A549 (cell line): ENCODE results near the gene ZNF576. TPM values are rescaled to one million over a fixed set of nuclear protein-coding genes. Genes with fewer than 3 reads are reported as not detected.
"Not testable (repeated sequence)": the region's sequence is repeated elsewhere in the genome, so short reads cannot be mapped to it uniquely, and the experiment has no call there.

Experiments used
- ATAC-seq, 2 experiments: fragments of 200-7000 bp in 1 of 2; fragments of >200 bp in 1 of 2; cut with Nextera tagmentation in 1 of 2; cut with Tn5 transposase in 1 of 2; 3 replicates each; pipeline versions ENCODE4 v1.8.0 to v1.9.1; 2018 to 2020; ENCODE audit warnings: mild to moderate bottlenecking in 1 of 2, moderate library complexity in 1 of 2
- CTCF ChIA-PET: fragments of 300-600 bp; sonication (Branson Sonifier 250); formaldehyde crosslinking; extraction: SDS; loops from one replicate; lab custom pipeline; 2021; ENCODE audit warnings: antibody characterized with exemption, inconsistent platforms; lab: Yijun Ruan, JAX
- POLR2A ChIA-PET: fragments of 350-600 bp; formaldehyde crosslinking; extraction: SDS; loops from one replicate; lab custom pipeline; 2021; ENCODE audit warnings: antibody characterized with exemption, inconsistent platforms; lab: Yijun Ruan, JAX
- DNase-seq, 2 experiments: peaks; one replicate each; pipeline versions ENCODE4 v3.0.0 to v3.0.0-alpha.2; 2011 to 2016; ENCODE audit warnings: low read depth in 1 of 2, low spot score in 1 of 2
- FAIRE-seq: peaks from 2 replicates; lab custom pipeline; 2011; peaks lifted over from hg19 to GRCh38; lab: Jason Lieb, UNC
- H3K27ac ChIP-seq, 2 experiments: fragments of >200 bp; sonication (Bioruptor Twin); formaldehyde crosslinking; 3 replicates each; pipeline ENCODE4 v1.5.1; 2016 to 2017
- H3K4me1 ChIP-seq: fragments of >200 bp; sonication (Bioruptor Twin); formaldehyde crosslinking; 3 replicates; pipeline ENCODE4 v1.6.1; 2016
- H3K4me2 ChIP-seq: fragments of >200 bp; sonication (Bioruptor Twin); formaldehyde crosslinking; 3 replicates; pipeline ENCODE4 v1.6.1; 2016
- H3K4me3 ChIP-seq: fragments of >200 bp; sonication (Bioruptor Twin); formaldehyde crosslinking; 3 replicates; pipeline ENCODE4 v1.5.1; 2016
- H3K9me3 ChIP-seq: fragments of >200 bp; sonication (Bioruptor Twin); formaldehyde crosslinking; 3 replicates; pipeline ENCODE4 v1.6.1; 2016
- EP300 ChIP-seq, 2 experiments: fragments of >200 bp; sonication (Bioruptor Twin); formaldehyde crosslinking; IDR thresholded peaks; 2 replicates in 1 of 2; 3 replicates in 1 of 2; pipeline ENCODE4 v1.6.1; 2016 to 2017
- HEYL ChIP-seq: fragments of 250-450 bp; sonication (Bioruptor Pico); IDR thresholded peaks from 2 replicates; pipeline ENCODE4 v1.8.0; 2021; ENCODE audit warnings: mild to moderate bottlenecking, moderate library complexity
- HOXB5 ChIP-seq: fragments of 250-450 bp; sonication (Bioruptor Pico); IDR thresholded peaks from 2 replicates; pipeline ENCODE4 v1.5.0; 2020; ENCODE audit warnings: mild to moderate bottlenecking, moderate library complexity
- SMC3 ChIP-seq: fragments of >200 bp; sonication (Bioruptor Twin); formaldehyde crosslinking; IDR thresholded peaks from 3 replicates; pipeline ENCODE4 v1.6.1; 2018; ENCODE audit warnings: inconsistent platforms
- SREBF2 ChIP-seq: fragments of 450-650 bp; IDR thresholded peaks from 2 replicates; pipeline ENCODE4 v1.6.1; 2014; ENCODE audit warnings: mild to moderate bottlenecking, moderate library complexity
- ZFP36 ChIP-seq: fragments of 450-650 bp; IDR thresholded peaks from 2 replicates; pipeline ENCODE4 v1.6.1; 2014; ENCODE audit warnings: borderline replicate concordance; ENCODE audit not compliant: partially characterized antibody
- WGBS: methylation state at CpG from one replicate; pipeline ENCODE4 v1.1.6; 2017; ENCODE audit errors: missing lambda C conversion rate; 5-methylcytosine and 5-hydroxymethylcytosine counted together
- polyA plus RNA-seq, 4 experiments: library from polyadenylated mRNA; depleted of rRNA in 3 of 4; stranded (reverse); fragments of >200 nt; fragmentation: RNase III in 1 of 4; extraction: RNeasy Plus Mini Kit Qiagen cat#74134 plus additional on column Dnase treatment in 1 of 4; gene quantifications; 2 replicates in 3 of 4; 3 replicates in 1 of 4; pipeline ENCODE4 v1.2.3, GENCODE V29; 2011 to 2017
- TF ChIP-seq, protein P1 (sequence below): fragments of >200 bp; sonication (Bioruptor Twin); formaldehyde crosslinking; IDR thresholded peaks from 3 replicates; pipeline ENCODE4 v1.5.1; 2016
- TF ChIP-seq, protein P2 (sequence below): fragments of >200 bp; sonication (Bioruptor Twin); formaldehyde crosslinking; IDR thresholded peaks from 3 replicates; pipeline ENCODE4 v1.6.1; 2016

ZNF576 gene
- polyA plus RNA-seq, 2 of the 4 experiments (the other 2 are of a cell fraction) = 10.6 to 16.5 TPM

DNA sequence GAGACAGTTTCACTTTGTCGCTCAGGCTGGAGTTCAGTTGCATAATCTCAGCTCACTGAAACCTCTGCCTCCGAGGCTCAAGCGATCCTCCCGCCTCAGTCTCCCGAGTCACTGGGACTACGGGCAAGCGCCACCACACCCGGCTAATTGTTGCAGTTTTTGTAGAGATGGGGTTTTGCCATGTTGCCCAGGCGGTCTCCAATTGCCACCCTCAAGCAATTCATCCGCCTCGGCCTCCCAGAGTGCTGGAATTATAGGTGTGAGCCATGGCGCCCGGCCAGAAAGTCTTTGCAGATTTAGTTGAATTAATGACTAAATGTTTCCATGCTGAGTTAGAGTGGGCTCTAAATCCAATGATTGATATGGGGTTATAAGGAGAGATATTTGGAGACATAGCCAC is 47.8 kb downstream of the ZNF576 start (continued):
- no peak for TF ChIP-seq SMC3

DNA sequence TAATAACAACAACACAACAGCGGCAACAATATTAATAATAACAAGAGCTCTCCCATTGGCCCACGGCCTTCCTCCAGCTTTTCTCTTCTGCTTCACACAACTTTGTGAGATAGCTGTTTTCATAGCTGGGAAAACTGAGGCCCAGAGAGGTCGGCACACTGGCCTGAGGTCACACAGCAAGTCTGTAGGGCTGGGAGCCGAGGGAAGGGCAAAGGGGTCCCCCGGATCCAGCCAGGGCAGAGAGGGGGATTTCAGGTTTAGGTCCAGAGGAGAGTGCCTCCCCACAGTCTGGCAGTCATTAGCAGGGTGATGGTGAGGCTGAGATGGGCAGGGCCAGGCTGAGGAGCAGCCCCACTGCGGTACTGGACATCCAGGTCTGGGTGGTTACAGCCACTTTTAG is 52.2 kb downstream of the ZNF576 start:
- DNase-seq (no peak), FAIRE-seq (no peak), ATAC-seq (no peak)
- Histone ChIP-seq H3K4me2 (no peak overlapping the region), H3K27ac (no peak overlapping the region), H3K4me1 (no peaks in the 10 kb centered on the region), H3K9me3 (no peaks in the 10 kb centered on the region), H3K4me3 (no peak overlapping the region)
- POLR2A ChIA-PET = no interaction called here
- CTCF ChIA-PET = no interaction called here
- 87% methylated on average over 6 of the region's 6 CpGs for WGBS
- peak; percentile 24 for TF ChIP-seq ZFP36
- no peak for TF ChIP-seq HOXB5

DNA sequence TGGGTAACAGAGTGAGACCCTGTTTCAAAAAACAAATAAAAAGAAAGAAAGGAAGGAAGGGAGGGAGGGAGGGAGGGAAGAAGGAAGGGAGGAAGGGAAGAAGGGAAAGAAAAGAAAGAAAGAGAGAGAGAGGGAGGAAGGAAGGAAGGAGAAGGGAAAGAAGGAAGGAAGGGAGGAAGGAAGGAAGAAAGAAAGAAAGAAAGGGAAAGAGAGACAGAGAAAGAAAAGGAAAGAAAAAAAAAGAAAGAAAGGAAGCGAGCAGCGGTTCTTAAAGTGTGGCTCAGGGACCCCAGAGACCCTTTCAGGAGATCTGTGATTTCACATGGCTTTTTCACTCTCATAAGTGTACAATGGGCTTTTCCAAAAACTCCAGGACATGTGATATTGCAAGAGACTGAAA is 53.1 kb downstream of the ZNF576 start:
- no peak overlapping the region for H3K27ac ChIP-seq
- no peaks in the 10 kb centered on the region for H3K9me3 ChIP-seq
- WGBS = 96% methylated on average over 2 of the region's 2 CpGs
- ATAC-seq (no peak), DNase-seq (no peak), FAIRE-seq (no peak)
- CTCF ChIA-PET = interaction anchor here (0.6 to 2.8 kb wide), 8 partner anchors 18 to 590 kb away, joined by 3 to 9 read pairs (median 4); partner anchors contain the start of gene PLAUR
- TF ChIP-seq SREBF2 (no peak), HEYL (CRISPR knock-in tag) (no peak), EP300 (IDR thresholded peaks at IDR 0.05) (no peak)
- TF ChIP-seq, protein P1, sequence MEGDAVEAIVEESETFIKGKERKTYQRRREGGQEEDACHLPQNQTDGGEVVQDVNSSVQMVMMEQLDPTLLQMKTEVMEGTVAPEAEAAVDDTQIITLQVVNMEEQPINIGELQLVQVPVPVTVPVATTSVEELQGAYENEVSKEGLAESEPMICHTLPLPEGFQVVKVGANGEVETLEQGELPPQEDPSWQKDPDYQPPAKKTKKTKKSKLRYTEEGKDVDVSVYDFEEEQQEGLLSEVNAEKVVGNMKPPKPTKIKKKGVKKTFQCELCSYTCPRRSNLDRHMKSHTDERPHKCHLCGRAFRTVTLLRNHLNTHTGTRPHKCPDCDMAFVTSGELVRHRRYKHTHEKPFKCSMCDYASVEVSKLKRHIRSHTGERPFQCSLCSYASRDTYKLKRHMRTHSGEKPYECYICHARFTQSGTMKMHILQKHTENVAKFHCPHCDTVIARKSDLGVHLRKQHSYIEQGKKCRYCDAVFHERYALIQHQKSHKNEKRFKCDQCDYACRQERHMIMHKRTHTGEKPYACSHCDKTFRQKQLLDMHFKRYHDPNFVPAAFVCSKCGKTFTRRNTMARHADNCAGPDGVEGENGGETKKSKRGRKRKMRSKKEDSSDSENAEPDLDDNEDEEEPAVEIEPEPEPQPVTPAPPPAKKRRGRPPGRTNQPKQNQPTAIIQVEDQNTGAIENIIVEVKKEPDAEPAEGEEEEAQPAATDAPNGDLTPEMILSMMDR = no peak
- TF ChIP-seq, protein P2, sequence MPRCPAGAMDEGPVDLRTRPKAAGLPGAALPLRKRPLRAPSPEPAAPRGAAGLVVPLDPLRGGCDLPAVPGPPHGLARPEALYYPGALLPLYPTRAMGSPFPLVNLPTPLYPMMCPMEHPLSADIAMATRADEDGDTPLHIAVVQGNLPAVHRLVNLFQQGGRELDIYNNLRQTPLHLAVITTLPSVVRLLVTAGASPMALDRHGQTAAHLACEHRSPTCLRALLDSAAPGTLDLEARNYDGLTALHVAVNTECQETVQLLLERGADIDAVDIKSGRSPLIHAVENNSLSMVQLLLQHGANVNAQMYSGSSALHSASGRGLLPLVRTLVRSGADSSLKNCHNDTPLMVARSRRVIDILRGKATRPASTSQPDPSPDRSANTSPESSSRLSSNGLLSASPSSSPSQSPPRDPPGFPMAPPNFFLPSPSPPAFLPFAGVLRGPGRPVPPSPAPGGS = no peak
- POLR2A ChIA-PET = interaction anchor here (0.7 kb wide), 1 partner anchor 16 kb away, joined by 6 read pairs; no protein-coding TSS in a partner anchor
- no peak overlapping the region for H3K4me2 ChIP-seq
- no peak overlapping the region for H3K4me3 ChIP-seq
- no peaks in the 10 kb centered on the region for H3K4me1 ChIP-seq

DNA sequence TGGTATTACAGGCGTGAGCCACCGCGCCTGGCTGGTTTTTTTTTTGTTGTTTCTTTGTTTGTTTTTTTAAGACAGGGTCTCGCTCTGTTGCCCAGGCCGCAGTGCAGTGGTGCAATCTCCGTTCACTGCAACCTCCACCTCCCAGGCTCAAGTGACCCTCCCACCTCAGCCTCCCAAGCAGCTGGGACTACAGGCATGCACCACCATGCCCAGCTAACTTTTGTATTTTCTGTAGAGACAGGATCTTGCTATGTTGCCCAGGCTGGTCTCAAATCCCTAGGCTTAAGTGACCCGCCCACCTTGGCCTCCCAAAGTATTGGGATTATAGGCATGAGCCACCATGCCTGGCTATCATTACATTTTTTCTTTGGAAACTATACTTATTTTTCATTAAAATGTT is 53.9 kb downstream of the ZNF576 start:
- H3K9me3 ChIP-seq, H3K27ac ChIP-seq, H3K4me1 ChIP-seq, H3K4me2 ChIP-seq, FAIRE-seq, H3K4me3 ChIP-seq, DNase-seq, ATAC-seq: not testable (repeated sequence)
- ChIA-PET CTCF (interaction anchor here (0.6 to 2.8 kb wide), 6 partner anchors 18 to 337 kb away, joined by 3 to 9 read pairs (median 4); partner anchors contain the start of gene PLAUR), POLR2A (interaction anchor here (0.7 kb wide), 1 partner anchor 17 kb away, joined by 6 read pairs; no protein-coding TSS in a partner anchor)
- 94% methylated on average over 7 of the region's 7 CpGs for WGBS

Other genes with a start within 250 kb of the ZNF576 start
- 0.03 TPM in 1 of 2 replicates, not detected in the other for gene CD177, start 242.9 kb upstream of the ZNF576 start, polyA plus RNA-seq (2011; rRNA removed)
- gene CD177, start 242.9 kb upstream of the ZNF576 start, polyA plus RNA-seq (2017; fragmentation: RNase III; extraction: RNeasy Plus Mini Kit Qiagen cat#74134 plus additional on column Dnase treatment) = 0.05 to 0.09 TPM in 2 of 3 replicates, not detected in the other
- not detected in 2 replicates for gene TEX101, start 181.7 kb upstream of the ZNF576 start, polyA plus RNA-seq (2011; rRNA removed)
- gene TEX101, start 181.7 kb upstream of the ZNF576 start, polyA plus RNA-seq (2017; fragmentation: RNase III; extraction: RNeasy Plus Mini Kit Qiagen cat#74134 plus additional on column Dnase treatment) = not detected in 3 replicates
- gene LYPD3, start 131.0 kb upstream of the ZNF576 start, polyA plus RNA-seq (2011; rRNA removed) = 0.43 and 0.78 TPM in 2 replicates
- gene LYPD3, start 131.0 kb upstream of the ZNF576 start, polyA plus RNA-seq (2017; fragmentation: RNase III; extraction: RNeasy Plus Mini Kit Qiagen cat#74134 plus additional on column Dnase treatment) = 0.27 to 0.69 TPM (median 0.33 TPM) in 3 replicates
- 4.4 and 5.5 TPM in 2 replicates for gene PHLDB3, start 91.8 kb upstream of the ZNF576 start, polyA plus RNA-seq (2011; rRNA removed)
- gene PHLDB3, start 91.8 kb upstream of the ZNF576 start, polyA plus RNA-seq (2017; fragmentation: RNase III; extraction: RNeasy Plus Mini Kit Qiagen cat#74134 plus additional on column Dnase treatment) = 10.1 to 12.0 TPM (median 12.0 TPM) in 3 replicates
- 58.9 and 75.6 TPM in 2 replicates for gene ETHE1, start 69.4 kb upstream of the ZNF576 start, polyA plus RNA-seq (2011; rRNA removed)
- gene ETHE1, start 69.4 kb upstream of the ZNF576 start, polyA plus RNA-seq (2017; fragmentation: RNase III; extraction: RNeasy Plus Mini Kit Qiagen cat#74134 plus additional on column Dnase treatment) = 31.2 to 38.6 TPM (median 37.3 TPM) in 3 replicates
- 0.09 and 0.38 TPM in 2 replicates for gene ZNF575, start 63.4 kb upstream of the ZNF576 start, polyA plus RNA-seq (2011; rRNA removed)
- 1.4 to 2.2 TPM (median 1.5 TPM) in 3 replicates for gene ZNF575, start 63.4 kb upstream of the ZNF576 start, polyA plus RNA-seq (2017; fragmentation: RNase III; extraction: RNeasy Plus Mini Kit Qiagen cat#74134 plus additional on column Dnase treatment)
- 31.9 and 32.0 TPM in 2 replicates for gene XRCC1, start 21.1 kb upstream of the ZNF576 start, polyA plus RNA-seq (2011; rRNA removed)
- 55.1 to 62.3 TPM (median 55.2 TPM) in 3 replicates for gene XRCC1, start 21.1 kb upstream of the ZNF576 start, polyA plus RNA-seq (2017; fragmentation: RNase III; extraction: RNeasy Plus Mini Kit Qiagen cat#74134 plus additional on column Dnase treatment)
- 0.12 TPM in 1 of 2 replicates, not detected in the other for gene PINLYP, start 20.8 kb upstream of the ZNF576 start, polyA plus RNA-seq (2011; rRNA removed)
- gene PINLYP, start 20.8 kb upstream of the ZNF576 start, polyA plus RNA-seq (2017; fragmentation: RNase III; extraction: RNeasy Plus Mini Kit Qiagen cat#74134 plus additional on column Dnase treatment) = 0.27 to 0.37 TPM (median 0.28 TPM) in 3 replicates
- gene IRGQ, start 461 bp upstream of the ZNF576 start, polyA plus RNA-seq (2011; rRNA removed) = 10.0 and 14.2 TPM in 2 replicates
- 6.3 to 6.5 TPM (median 6.4 TPM) in 3 replicates for gene IRGQ, start 461 bp upstream of the ZNF576 start, polyA plus RNA-seq (2017; fragmentation: RNase III; extraction: RNeasy Plus Mini Kit Qiagen cat#74134 plus additional on column Dnase treatment)
- 0.41 and 0.47 TPM in 2 replicates for gene SRRM5, start 15.5 kb downstream of the ZNF576 start, polyA plus RNA-seq (2011; rRNA removed)
- 0.44 to 0.55 TPM (median 0.50 TPM) in 3 replicates for gene SRRM5, start 15.5 kb downstream of the ZNF576 start, polyA plus RNA-seq (2017; fragmentation: RNase III; extraction: RNeasy Plus Mini Kit Qiagen cat#74134 plus additional on column Dnase treatment)
- 19.3 and 22.9 TPM in 2 replicates for gene ZNF428, start 23.0 kb downstream of the ZNF576 start, polyA plus RNA-seq (2011; rRNA removed)
- 47.7 to 58.5 TPM (median 52.4 TPM) in 3 replicates for gene ZNF428, start 23.0 kb downstream of the ZNF576 start, polyA plus RNA-seq (2017; fragmentation: RNase III; extraction: RNeasy Plus Mini Kit Qiagen cat#74134 plus additional on column Dnase treatment)
- gene CADM4, start 43.3 kb downstream of the ZNF576 start, polyA plus RNA-seq (2011; rRNA removed) = 4.2 and 4.7 TPM in 2 replicates
- 8.8 to 10.1 TPM (median 9.2 TPM) in 3 replicates for gene CADM4, start 43.3 kb downstream of the ZNF576 start, polyA plus RNA-seq (2017; fragmentation: RNase III; extraction: RNeasy Plus Mini Kit Qiagen cat#74134 plus additional on column Dnase treatment)
- 48.6 and 55.3 TPM in 2 replicates for gene PLAUR, start 73.6 kb downstream of the ZNF576 start, polyA plus RNA-seq (2011; rRNA removed)
- 27.4 to 29.0 TPM (median 28.3 TPM) in 3 replicates for gene PLAUR, start 73.6 kb downstream of the ZNF576 start, polyA plus RNA-seq (2017; fragmentation: RNase III; extraction: RNeasy Plus Mini Kit Qiagen cat#74134 plus additional on column Dnase treatment)
- gene IRGC, start 119.5 kb downstream of the ZNF576 start, polyA plus RNA-seq (2011; rRNA removed) = not detected in 2 replicates
- gene IRGC, start 119.5 kb downstream of the ZNF576 start, polyA plus RNA-seq (2017; fragmentation: RNase III; extraction: RNeasy Plus Mini Kit Qiagen cat#74134 plus additional on column Dnase treatment) = not detected in 3 replicates
- 14.2 and 24.4 TPM in 2 replicates for gene SMG9, start 158.4 kb downstream of the ZNF576 start, polyA plus RNA-seq (2011; rRNA removed)
- gene SMG9, start 158.4 kb downstream of the ZNF576 start, polyA plus RNA-seq (2017; fragmentation: RNase III; extraction: RNeasy Plus Mini Kit Qiagen cat#74134 plus additional on column Dnase treatment) = 44.2 to 47.3 TPM (median 46.7 TPM) in 3 replicates
- 15.7 and 20.7 TPM in 2 replicates for gene KCNN4, start 184.4 kb downstream of the ZNF576 start, polyA plus RNA-seq (2011; rRNA removed)
- gene KCNN4, start 184.4 kb downstream of the ZNF576 start, polyA plus RNA-seq (2017; fragmentation: RNase III; extraction: RNeasy Plus Mini Kit Qiagen cat#74134 plus additional on column Dnase treatment) = 16.9 to 21.0 TPM (median 20.7 TPM) in 3 replicates
- gene LYPD5, start 205.9 kb downstream of the ZNF576 start, polyA plus RNA-seq (2011; rRNA removed) = 0.12 and 0.16 TPM in 2 replicates
- gene LYPD5, start 205.9 kb downstream of the ZNF576 start, polyA plus RNA-seq (2017; fragmentation: RNase III; extraction: RNeasy Plus Mini Kit Qiagen cat#74134 plus additional on column Dnase treatment) = 0.09 to 0.22 TPM (median 0.18 TPM) in 3 replicates
- 5.1 and 8.9 TPM in 2 replicates for gene ZNF283, start 230.7 kb downstream of the ZNF576 start, polyA plus RNA-seq (2011; rRNA removed)
- gene ZNF283, start 230.7 kb downstream of the ZNF576 start, polyA plus RNA-seq (2017; fragmentation: RNase III; extraction: RNeasy Plus Mini Kit Qiagen cat#74134 plus additional on column Dnase treatment) = 5.2 to 6.1 TPM (median 5.6 TPM) in 3 replicates